ENCODE results near the gene CCDC40.

- TF ChIP-seq CTCF (conservative IDR thresholded peaks at IDR 0.05; ENCODE audit: low read depth, low read length) = no peak
- TF ChIP-seq EZH2 (IDR thresholded peaks at IDR 0.05; ENCODE audit: low read length, unreplicated experiment) = no peak
- TF ChIP-seq EZH2phosphoT487 (IDR thresholded peaks at IDR 0.05; ENCODE audit: borderline replicate concordance, low read length) = no peak
Measured at GRCh38 chr17:80142929-80143328, 106.5 kb downstream of the CCDC40 start.
